NCI-H1048 (cell line): ENCODE results near the gene HAUS7.
"Not testable (repeated sequence)": the region's sequence is repeated elsewhere in the genome, so short reads cannot be mapped to it uniquely, and the experiment has no call there.

Experiments used
- DNase-seq: peaks from one replicate; lab custom pipeline; 2025; lab: John Stamatoyannopoulos, UW

The HAUS7 gene

GRCh38 chrX:153407736-153408135, 62.6 kb downstream of the HAUS7 start:
- no peak for DNase-seq

DNA sequence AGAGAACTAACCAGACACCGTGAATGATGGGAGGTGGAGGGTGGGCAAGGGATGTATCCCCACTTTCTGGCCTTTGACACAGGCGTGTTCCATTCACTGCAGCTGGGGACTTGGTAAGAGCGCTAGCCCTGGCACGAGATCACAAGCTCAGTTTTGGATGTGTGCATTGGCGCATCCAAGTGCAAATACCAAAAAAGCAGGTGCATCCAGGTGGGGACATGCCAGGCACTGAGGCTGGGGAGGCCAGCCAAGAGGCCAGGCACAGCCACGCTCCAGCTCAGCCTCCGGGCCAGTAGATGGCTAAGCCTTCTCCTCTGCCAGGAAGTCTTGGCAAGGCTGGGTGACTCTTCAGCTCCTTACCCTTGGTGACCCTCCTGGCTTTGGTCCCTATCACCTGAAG, 63.5 kb downstream of the HAUS7 start:
- DNase-seq = no peak

- no peak for DNase-seq
Observed at GRCh38 chrX:153406011-153406410, 64.4 kb downstream of the HAUS7 start.

- DNase-seq = no peak
Observed at GRCh38 chrX:153405426-153405825, 65.0 kb downstream of the HAUS7 start.

DNA sequence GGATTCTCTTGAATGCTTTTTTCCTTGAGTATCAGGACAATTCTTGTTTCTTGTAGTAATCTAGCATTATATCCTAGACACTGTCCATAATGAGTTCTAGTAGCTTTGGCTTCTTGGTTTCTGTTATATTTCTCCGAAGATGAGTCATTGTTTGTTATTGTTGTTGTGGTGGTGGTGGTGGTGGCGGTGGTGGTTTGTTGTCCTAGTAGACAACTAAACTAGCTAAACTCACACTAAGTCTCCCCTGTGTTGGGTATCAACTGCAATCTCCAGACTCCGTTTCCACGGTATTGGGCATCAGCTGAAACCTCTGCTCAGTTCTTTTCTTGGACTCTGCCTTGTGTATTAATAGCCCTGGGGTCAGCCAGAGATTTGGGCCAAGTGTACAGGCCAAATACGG, 66.0 kb downstream of the HAUS7 start:
- not testable (repeated sequence) for DNase-seq

GRCh38 chrX:153401133-153401764, 69.1 kb downstream of the HAUS7 start, which contains the start of gene PNMA6E:
Gene PNMA6E (minus strand): TSS chrX:153401350. CDS start chrX:153398849, 2,501 bp downstream.
- DNase-seq = no peak

DNA sequence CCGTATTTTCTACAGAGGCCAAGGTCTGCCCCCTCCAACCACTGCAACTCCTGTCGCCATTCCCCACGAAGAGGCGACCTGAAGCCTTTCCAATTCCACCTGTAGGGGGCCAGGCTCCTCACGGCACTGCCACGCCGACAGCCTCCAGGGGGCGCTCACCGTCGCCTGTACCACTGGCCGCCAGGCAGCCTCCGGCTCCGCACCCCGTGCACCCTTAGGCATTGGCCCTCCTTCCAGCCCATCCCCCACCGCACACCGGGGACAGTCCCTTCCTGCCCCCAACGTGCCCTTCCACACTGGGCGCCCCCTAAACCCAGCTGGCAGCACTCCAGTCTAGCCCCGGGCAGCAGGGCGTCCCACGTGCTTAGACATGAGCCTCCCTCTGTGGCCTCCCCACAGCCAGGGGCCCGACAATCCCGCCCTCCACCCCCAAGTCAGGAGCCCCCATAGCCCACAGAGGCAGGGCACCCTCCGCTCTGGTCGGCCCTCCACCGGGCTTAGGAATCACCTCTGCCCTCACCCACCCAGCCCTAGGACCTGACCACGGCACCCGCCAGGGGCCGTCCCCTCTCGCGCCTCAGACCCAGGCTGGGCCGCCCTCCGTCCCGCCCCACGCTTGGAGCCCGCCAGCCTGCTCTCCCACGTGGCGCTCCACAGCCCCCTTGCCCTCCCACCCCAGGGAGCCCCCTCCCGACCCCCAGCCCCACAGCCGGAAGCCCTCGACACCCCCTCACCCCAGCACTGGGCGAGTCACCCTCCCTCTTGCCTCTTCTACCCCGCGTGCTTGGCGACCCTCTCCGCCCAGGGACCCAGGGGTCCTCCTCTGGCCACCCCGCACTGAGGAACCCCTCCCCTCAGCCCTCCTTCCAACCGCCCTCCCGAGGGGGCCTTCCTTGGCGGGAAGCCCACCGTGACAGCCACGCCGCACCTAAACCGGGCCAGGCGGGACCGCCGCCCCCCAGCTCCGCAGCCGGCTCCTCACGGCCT, 69.9 kb downstream of the HAUS7 start:
- peak; percentile 10 for DNase-seq

DNA sequence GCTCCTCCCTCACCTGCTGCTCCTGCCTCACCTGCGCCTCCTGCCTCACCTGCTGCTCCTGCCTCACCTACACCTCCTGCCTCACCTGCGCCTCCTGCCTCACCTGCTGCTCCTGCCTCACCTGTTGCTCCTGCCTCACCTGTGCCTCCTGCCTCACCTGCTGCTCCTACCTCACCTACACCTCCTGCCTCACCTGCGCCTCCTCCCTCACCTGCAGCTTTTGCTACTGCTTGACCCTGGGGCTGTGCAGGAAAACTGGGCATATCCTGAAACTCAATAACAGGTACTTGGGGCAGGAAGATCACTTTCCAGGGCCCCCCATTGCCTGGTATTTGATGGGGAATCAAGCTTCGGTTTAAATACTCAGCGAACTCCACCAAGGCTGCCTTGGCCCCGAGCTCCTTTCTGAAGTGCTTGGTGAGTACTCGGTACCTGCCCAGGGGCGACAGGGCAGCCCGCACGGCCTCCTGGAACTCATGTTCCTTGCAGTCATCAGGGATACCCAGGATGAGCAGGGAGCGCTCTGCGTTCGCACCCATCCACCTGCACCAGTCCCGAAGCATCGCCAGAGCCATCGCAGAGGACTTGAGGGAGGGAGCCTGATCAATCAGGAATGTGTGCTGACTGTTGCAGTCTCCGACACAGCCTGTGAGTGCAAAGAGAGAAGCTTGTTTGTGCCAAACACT, 72.0 kb downstream of the HAUS7 start:
- no peak for DNase-seq
